GM12892 (cell line): ENCODE measurements around the gene KIF3B.

ENCODE experiments used
- POLR2A ChIP-seq: IDR thresholded peaks from 2 replicates; pipeline ENCODE4 v1.6.1; 2011; ENCODE audit warnings: low read depth, low read length, control low read depth
- POLR2AphosphoS5 ChIP-seq: IDR thresholded peaks from 2 replicates; pipeline ENCODE4 v1.6.1; 2011; ENCODE audit warnings: low read depth, low read length, control low read depth
- TAF1 ChIP-seq: IDR thresholded peaks from 2 replicates; pipeline ENCODE4 v1.6.1; 2011; ENCODE audit warnings: low read depth, mild to moderate bottlenecking, control low read depth, low read length, borderline replicate concordance

DNA sequence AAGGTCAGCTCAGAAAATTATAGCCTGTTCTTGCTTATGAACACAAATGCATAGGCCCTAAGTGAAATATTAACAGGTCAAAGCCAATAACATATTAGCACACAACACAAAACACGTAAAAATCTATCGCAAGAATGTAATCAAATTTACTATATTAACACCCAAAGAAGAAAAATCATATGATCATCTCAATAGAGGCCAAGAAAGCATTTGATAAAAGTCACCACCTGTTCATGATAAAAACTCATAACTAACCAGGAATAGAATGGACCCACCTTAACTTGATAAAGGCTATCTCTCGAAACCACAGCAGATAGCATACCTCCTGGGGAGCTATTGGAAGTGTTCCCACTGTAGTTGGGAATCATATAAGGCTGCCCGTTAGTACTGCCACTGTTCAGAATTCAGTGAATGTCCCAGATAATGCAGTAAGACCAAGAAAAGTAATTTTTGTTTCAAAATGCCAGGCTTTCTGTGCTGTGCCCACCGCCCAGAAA, 48.2 kb upstream of the KIF3B start:
- no peak for TF ChIP-seq POLR2A
- no peak for TF ChIP-seq TAF1
- no peak for TF ChIP-seq POLR2AphosphoS5
